ENCODE data around the gene PTCD2.
A peak's percentile ranks its signal among the peaks of the same experiment; 100 is the strongest.
"Not testable (repeated sequence)": the region's sequence is repeated elsewhere in the genome, so short reads cannot be mapped to it uniquely, and the experiment has no call there.

Gene PTCD2

GRCh38 chr5:72298136-72298535 is 22.0 kb upstream of the PTCD2 start:
- not testable (repeated sequence) for DNase-seq (ENCODE audit: low spot score)

GRCh38 chr5:72298711-72299110 is 21.5 kb upstream of the PTCD2 start:
- no peak for DNase-seq (ENCODE audit: low spot score)

GRCh38 chr5:72300590-72301339 is 19.4 kb upstream of the PTCD2 start:
- DNase-seq (ENCODE audit: low spot score): no peak

- no peak for DNase-seq (ENCODE audit: low spot score)
These were observed 18.6 kb upstream of the PTCD2 start for GRCh38 chr5:72301557-72301956.

- no peak for DNase-seq (ENCODE audit: low spot score)
These were observed 18.0 kb upstream of the PTCD2 start for GRCh38 chr5:72302171-72302570.

GRCh38 chr5:72305194-72306142 is 14.7 kb upstream of the PTCD2 start:
- DNase-seq (ENCODE audit: low spot score): no peak

GRCh38 chr5:72307573-72307967 is 12.6 kb upstream of the PTCD2 start:
- DNase-seq (ENCODE audit: low spot score): peak; percentile 31

GRCh38 chr5:72307968-72308852 is 12.0 kb upstream of the PTCD2 start:
- peak; percentile 95 for DNase-seq (ENCODE audit: low spot score)

GRCh38 chr5:72308853-72309191 is 11.4 kb upstream of the PTCD2 start:
- DNase-seq (ENCODE audit: low spot score): no peak

GRCh38 chr5:72313141-72313540 is 7.0 kb upstream of the PTCD2 start:
- DNase-seq (ENCODE audit: low spot score): no peak

GRCh38 chr5:72314571-72315172 is 5.5 kb upstream of the PTCD2 start:
- DNase-seq (ENCODE audit: low spot score): no peak

- not testable (repeated sequence) for DNase-seq (ENCODE audit: low spot score)
These were observed 668 bp upstream of the PTCD2 start for GRCh38 chr5:72319435-72319975.

- peak; percentile 91 for DNase-seq (ENCODE audit: low spot score)
These were observed 4.1 kb downstream of the PTCD2 start for GRCh38 chr5:72324189-72324825.

GRCh38 chr5:72325566-72326305 is 5.6 kb downstream of the PTCD2 start:
- DNase-seq (ENCODE audit: low spot score): no peak

GRCh38 chr5:72326306-72326649 is 6.1 kb downstream of the PTCD2 start:
- DNase-seq (ENCODE audit: low spot score): no peak

- DNase-seq (ENCODE audit: low spot score): no peak
These were observed 8.0 kb downstream of the PTCD2 start for GRCh38 chr5:72328172-72328571.

GRCh38 chr5:72330712-72331111 is 10.5 kb downstream of the PTCD2 start:
- DNase-seq (ENCODE audit: low spot score): no peak

- no peak for DNase-seq (ENCODE audit: low spot score)
These were observed 17.0 kb downstream of the PTCD2 start for GRCh38 chr5:72337159-72337558.

GRCh38 chr5:72338689-72339209 is 18.6 kb downstream of the PTCD2 start:
- DNase-seq (ENCODE audit: low spot score): no peak

- DNase-seq (ENCODE audit: low spot score): no peak
These were observed 26.2 kb downstream of the PTCD2 start for GRCh38 chr5:72346398-72346797.

All from SW480 (cell line).